DMS114 treated with DMSO at 0.1 percent for 48 hours (cell line): ENCODE results near the gene FKBP11.

Experiments used
- DNase-seq: peaks from one replicate; lab custom pipeline; 2025; ENCODE audit not compliant: unreplicated experiment; lab: John Stamatoyannopoulos, UW

The FKBP11 gene

GRCh38 chr12:48956279-48957140, 31.2 kb upstream of the FKBP11 start:
- peak; percentile 95 for DNase-seq

DNA sequence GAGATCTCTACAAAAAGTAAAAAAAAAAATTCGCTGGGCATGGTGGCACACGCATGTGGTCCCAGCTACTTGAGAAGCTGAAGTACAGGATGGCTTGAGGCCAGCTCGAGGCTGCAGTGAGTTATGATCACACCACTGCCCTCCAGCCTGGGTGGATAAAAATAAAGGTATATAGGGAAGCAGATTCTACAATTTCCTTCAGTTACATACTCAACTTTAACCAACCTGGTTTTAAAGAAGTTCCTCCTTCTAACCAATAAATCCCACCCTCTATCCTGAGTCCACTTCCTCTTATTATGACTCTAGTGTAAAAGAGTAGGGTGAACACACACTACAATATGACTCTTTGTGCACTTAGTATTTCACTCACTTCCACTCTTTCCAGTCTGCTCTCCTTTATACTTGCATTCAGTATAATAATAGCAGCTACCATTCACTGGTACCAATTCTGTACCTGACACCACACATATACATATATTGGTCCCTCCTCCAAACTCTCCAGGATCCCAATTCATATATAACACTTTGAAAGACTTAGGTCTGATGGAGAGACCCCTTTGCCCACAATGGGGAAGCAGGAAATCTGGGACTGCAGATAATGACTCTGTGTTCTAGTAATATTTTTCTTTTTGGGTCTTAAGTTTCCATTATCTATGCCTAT, 29.7 kb upstream of the FKBP11 start:
- DNase-seq, result no peak

GRCh38 chr12:48954061-48954460, 28.8 kb upstream of the FKBP11 start:
- DNase-seq, result no peak

- DNase-seq, result no peak
Observed at GRCh38 chr12:48952691-48953090, 27.4 kb upstream of the FKBP11 start.

DNA sequence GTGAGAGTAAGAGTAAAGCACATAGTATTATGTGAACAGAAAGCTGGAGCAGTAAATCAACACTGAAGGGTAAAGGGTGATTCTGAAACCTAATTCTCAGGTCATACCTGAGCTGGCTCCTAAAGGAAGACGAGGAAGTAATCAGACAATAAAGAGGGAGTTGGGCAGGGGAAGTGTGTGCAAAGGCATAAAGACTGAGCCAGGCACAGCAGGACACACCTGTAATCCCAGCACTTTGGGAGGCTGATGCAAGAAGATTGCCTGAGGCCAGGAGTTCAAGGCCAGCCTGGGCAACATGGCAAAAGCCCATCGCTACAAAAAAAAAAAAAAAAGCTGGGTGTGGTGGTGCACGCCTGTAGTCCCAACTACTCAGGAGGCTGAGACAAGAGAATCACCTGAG, 22.4 kb upstream of the FKBP11 start:
- no peak for DNase-seq

GRCh38 chr12:48946943-48947342, 21.7 kb upstream of the FKBP11 start:
- no peak for DNase-seq

DNA sequence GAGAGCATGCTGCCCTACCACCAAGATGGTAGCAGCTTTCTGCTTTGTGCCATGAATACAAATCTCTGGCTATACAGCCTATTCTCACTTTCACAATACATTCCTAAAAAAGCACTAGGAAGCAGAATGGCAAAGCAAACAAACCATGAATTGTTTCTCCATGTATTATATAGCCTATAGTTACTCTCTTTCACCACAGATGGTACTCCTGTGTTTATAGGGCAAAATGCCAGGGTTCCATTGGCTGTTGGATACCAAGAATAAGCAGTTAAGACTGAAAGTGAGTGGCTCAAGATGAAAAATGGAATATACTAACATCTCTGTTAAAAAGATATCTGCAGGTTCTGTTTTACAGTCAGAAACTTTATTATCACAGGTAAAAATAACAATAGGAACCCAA, 20.9 kb upstream of the FKBP11 start:
- DNase-seq, result no peak

- no peak for DNase-seq
Observed at GRCh38 chr12:48943221-48943620, 17.9 kb upstream of the FKBP11 start.

DNA sequence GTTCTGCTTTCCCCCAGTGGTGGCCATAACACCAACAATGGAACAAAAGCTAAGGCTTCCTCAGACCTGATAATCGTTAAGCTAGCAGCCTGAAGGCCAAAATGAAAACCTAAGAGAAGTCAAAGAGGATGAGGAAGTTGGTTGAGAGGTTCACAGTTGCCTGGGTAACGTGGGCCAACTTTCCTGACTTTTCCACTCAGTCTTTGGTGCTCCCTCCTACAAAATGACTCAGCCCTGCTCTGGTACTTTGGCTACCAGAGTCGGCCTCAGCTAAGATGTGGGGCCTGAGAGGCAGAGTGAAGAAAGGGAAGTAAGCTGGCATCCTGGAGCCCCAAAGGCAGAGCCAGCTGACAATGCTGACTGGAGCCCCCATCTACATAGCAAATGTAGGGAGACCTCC, 14.9 kb upstream of the FKBP11 start:
- DNase-seq, result no peak

DNA sequence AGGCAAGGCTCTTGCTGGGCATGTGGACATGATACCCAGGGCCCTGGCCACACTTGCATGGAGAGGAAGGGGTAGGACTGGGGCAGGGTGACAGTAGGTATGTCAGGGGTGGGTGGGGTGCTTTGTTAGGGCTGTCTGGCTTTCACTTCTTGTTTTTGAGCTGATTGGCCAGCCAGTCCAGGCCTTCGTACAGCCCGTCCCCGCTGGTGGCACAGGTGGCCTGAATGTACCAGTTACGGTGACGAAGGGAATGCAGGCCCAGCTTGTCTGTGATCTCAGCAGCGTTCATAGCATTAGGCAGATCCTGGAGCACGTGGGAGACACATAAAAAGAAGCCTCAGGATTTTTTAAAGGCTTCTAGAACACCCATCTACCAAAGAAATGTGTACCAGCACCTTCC, 13.5 kb upstream of the FKBP11 start:
- no peak for DNase-seq

DNA sequence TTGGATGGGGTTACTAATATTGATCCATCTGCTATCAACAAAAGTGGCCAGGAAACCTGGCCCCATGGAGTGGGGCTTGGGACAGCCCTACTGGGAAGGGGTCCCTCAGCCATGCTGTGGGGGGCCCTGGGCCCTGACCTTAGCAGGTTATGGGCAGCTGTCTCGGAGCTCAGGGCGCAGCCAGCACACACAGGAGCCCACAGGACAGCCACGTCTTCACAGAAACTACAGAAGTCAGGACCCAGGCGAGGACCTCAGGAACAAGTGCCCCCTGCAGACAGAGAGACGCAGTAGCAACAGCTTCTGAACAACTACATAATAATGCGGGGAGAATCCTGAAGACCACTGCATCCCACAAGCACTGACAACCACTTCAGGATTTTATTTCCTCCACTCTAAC, 11.9 kb upstream of the FKBP11 start:
- no peak for DNase-seq

DNA sequence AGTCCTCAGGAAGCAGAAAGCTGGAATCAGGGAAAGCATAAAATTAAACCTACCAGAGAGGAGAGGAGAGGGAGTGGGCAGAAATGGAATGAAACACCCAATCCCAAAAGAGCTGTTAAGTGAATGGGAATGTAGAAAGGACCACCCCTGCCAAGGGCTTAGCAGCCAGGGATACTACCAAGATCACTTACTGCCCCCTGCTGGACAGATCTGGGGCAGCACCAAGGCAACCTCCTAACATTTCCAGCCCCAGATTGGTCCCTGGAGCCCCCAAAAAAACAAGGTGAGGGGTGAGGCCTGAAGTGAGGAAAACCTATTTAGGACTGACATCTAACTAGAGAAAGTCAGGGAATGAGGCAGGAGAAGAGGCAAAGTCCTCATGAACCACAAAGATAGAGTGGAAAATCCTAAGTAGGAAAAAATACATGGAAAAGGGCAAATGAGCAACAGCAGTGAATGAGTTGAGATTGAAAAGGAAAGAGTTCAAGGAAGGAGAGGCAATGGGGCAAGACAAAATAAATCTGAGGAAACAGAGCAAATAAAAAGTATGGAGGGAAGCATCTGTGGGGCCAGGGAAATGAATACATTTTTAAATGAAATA, 11.2 kb upstream of the FKBP11 start:
- DNase-seq, result peak; percentile 27

- DNase-seq, result peak; percentile 8
Observed at GRCh38 chr12:48934312-48934706, 9.0 kb upstream of the FKBP11 start.

DNA sequence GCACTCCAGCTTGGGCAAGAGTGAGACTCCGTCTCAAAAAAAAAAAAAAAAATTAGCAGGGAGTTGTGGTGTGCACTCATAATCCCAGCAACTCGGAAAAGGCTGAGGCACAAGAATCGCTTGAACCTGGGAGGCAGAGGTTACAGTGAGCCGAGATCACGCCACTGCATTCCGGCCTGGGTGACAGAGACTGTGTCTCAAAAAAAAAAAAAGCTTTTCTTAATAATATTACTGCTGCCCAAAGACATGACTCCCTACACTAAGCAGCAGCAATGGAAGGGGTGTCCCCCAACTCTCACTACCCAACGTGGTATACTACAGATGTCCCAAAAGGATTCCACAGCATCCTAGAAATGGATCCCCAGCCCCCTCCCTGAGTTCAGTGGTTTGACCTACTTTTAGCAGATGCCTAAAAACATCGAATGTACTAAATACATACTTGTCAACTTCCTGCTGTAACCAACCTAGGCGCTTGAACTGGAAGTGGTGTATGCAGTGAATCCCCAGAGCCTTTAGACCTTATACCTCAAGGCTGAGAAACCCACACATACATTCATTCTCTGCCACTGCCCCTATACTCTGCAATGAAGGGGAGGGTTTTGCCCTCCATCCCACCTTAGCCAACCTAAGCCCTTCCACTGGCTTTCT, 8.5 kb upstream of the FKBP11 start:
- no peak for DNase-seq

GRCh38 chr12:48932878-48933277, 7.6 kb upstream of the FKBP11 start:
- DNase-seq, result no peak

- no peak for DNase-seq
Observed at GRCh38 chr12:48930475-48930874, 5.2 kb upstream of the FKBP11 start.

DNA sequence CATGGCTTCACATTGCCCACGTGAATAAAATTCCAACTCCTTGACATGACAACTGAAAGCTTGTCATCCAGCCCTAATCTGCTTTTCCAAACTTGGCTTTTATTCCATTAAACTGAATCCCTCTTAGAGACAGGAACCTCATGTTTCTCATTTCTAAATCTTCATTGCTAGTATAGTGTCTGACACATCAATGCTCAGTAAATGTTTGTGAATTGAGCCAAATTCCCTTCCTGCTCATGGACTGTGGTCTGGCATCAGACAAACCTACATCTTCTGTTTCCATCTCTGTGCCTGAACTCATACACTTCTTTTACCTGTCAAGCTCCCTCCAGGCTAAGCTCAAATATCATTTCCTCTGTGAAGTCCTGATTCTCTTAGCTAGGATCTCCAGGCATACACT, 4.3 kb upstream of the FKBP11 start:
- no peak for DNase-seq

GRCh38 chr12:48927261-48927660, 2.0 kb upstream of the FKBP11 start:
- DNase-seq, result no peak

GRCh38 chr12:48924617-48925303, 532 bp downstream of the FKBP11 start:
- no peak for DNase-seq

DNA sequence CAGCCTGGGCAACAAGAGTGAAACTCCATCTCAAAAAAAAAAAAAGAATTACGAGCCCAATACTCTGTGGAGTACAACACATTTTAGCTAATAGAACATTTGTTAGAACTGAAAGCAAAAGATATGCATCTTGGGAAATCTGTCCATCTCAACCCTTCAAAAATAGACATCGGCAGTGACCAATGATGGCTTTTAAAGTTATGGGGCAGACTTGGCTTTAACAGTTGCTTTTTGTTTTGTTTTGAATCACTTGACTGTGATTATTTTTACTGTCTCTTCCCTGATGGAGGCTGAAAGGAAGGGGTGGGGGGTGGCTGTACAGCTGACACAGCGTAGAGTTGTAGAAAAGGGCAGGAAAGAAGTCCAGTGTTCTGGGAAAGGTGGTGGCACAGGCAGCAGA, 2.2 kb downstream of the FKBP11 start:
- DNase-seq, result no peak

GRCh38 chr12:48917857-48918537, 7.3 kb downstream of the FKBP11 start:
- DNase-seq, result no peak
